Measurements from ENCODE around the gene MLIP.

MLIP gene

DNA sequence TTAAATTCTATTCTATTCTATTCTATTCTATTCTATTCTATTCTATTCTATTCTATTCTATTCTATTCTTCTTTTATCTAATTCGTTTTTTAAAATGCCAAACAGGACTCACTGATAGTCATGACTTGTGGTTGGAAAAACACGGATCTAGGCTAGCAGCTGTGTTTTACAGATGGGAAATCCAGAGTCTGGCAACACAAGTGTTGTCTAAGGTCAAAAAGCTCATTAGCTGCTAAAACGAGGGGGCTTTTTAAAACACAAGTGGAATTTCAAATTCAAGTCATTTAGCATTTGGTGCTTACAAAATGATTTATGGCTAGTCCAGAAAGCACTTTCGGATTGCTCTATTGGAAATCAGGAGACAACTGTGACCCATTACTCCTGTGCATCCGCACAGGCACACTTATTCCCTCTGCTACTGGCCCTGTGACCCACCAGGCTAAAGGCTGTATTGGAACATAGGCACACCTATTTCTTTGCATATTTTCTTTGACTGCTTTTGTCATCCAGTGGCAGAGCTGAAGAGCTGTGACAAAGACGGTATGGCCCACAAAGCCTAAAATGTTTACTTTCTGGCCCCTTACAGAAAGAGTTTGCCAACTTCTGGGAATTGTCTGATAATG lies 17.8 kb upstream of the MLIP start:
- in situ Hi-C loops (cut with HindIII; ENCODE audit: low pct_ligation_motif_present, low sequenced_read_pairs): no loop called here
- no peak overlapping the region for H3K27ac ChIP-seq
- no peak for DNase-seq
- H3K4me3 ChIP-seq (ENCODE audit: low read depth, low read length): no peak overlapping the region
- no peaks in the 10 kb centered on the region for H3K36me3 ChIP-seq (replicated peaks)
- TF ChIP-seq, protein P1, sequence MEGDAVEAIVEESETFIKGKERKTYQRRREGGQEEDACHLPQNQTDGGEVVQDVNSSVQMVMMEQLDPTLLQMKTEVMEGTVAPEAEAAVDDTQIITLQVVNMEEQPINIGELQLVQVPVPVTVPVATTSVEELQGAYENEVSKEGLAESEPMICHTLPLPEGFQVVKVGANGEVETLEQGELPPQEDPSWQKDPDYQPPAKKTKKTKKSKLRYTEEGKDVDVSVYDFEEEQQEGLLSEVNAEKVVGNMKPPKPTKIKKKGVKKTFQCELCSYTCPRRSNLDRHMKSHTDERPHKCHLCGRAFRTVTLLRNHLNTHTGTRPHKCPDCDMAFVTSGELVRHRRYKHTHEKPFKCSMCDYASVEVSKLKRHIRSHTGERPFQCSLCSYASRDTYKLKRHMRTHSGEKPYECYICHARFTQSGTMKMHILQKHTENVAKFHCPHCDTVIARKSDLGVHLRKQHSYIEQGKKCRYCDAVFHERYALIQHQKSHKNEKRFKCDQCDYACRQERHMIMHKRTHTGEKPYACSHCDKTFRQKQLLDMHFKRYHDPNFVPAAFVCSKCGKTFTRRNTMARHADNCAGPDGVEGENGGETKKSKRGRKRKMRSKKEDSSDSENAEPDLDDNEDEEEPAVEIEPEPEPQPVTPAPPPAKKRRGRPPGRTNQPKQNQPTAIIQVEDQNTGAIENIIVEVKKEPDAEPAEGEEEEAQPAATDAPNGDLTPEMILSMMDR (IDR thresholded peaks at IDR 0.05; ENCODE audit: low read depth, low read length, missing control alignments): no peak
- H3K27me3 ChIP-seq (replicated peaks): no peaks in the 10 kb centered on the region

DNA sequence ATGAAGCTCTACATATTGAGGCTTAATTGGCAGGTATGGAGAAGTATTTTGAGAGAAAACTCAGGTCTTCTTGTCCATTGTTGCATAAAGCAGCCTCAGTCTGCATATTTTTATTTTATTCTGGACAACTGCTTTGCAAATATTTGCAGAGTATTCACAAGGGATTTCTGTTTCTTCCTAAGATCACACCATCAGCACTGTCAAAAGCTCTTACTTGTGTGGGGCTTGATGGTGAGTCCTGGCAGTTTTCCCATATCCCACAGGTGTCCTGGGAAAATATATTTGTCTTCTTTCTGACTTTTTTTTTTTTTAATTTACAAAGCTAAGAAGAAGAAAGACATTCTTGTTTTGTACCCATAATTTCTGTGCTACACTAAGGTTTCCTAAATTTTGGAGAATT lies 16.9 kb upstream of the MLIP start:
- Histone ChIP-seq H3K27ac (no peak overlapping the region), H3K4me3 (ENCODE audit: low read depth, low read length) (no peak overlapping the region), H3K36me3 (replicated peaks) (no peaks in the 10 kb centered on the region), H3K27me3 (replicated peaks) (no peaks in the 10 kb centered on the region)
- in situ Hi-C loops (cut with HindIII; ENCODE audit: low pct_ligation_motif_present, low sequenced_read_pairs): no loop called here
- TF ChIP-seq, protein P1 (IDR thresholded peaks at IDR 0.05; ENCODE audit: low read depth, low read length, missing control alignments): no peak
- no peak for DNase-seq

DNA sequence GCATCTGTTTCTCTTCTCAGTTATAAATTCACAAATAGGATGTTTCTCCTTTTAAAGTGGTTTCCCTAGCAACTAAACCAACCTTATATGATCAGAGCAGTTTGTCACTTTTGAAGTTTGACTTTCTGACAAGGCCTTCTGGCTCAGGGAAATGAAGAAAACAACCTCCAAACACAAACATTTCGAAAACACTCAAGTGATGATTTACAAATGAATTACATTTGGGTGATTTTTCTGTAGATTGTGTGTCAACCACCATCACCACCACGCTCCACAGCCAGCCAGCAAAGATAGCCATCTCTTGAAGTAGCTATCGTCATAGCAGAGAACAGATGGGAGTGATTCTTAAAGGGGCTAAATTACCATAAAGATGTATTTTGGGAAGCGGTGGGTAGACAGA lies 16.5 kb upstream of the MLIP start:
- Histone ChIP-seq H3K27ac (no peak overlapping the region), H3K36me3 (replicated peaks) (no peaks in the 10 kb centered on the region), H3K27me3 (replicated peaks) (no peaks in the 10 kb centered on the region), H3K4me3 (ENCODE audit: low read depth, low read length) (no peak overlapping the region)
- TF ChIP-seq, protein P1 (IDR thresholded peaks at IDR 0.05; ENCODE audit: low read depth, low read length, missing control alignments): no peak
- in situ Hi-C loops (cut with HindIII; ENCODE audit: low pct_ligation_motif_present, low sequenced_read_pairs): no loop called here
- no peak for DNase-seq

DNA sequence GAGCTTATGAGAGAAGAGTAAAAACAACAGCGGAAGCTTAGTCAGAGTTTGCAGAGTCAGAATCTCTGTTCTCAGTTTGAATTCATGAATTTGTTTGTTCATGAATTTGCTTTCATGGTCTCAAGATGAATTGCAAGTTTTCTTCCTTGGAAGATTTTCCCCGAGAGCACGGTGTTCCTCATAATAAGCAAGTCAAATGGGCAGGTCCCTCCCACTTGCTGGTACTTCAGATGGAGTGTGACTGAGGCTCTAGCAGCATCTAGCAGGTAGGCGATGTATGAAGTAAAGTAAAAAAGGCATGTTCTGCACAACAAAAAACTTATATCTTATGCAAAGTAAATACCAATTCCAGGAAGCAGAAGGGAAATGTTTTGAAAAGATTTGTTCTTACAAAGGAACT lies 15.5 kb upstream of the MLIP start:
- Histone ChIP-seq H3K27me3 (replicated peaks) (no peaks in the 10 kb centered on the region), H3K4me3 (ENCODE audit: low read depth, low read length) (no peak overlapping the region)
- in situ Hi-C loops (cut with HindIII; ENCODE audit: low pct_ligation_motif_present, low sequenced_read_pairs): no loop called here

DNA sequence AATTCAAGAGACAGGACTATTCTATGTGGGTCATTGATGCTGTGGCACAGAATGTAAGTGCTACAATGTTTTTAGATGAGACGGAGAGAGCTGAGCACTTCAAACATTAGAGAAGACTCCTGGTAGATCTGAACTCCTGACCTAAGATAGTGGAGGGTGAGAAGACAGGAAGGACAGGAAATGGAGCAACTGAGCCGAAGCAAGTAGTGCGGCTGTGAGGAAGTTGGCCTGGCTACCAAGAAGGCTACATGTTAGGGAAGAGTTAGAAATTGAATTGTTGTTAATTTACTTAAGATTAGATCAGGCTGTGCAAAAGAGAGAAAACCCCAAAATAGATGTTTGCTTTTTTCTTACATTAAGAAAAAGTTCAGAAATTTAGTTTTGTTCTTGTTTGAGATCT lies 14.4 kb upstream of the MLIP start:
- in situ Hi-C loops (cut with HindIII; ENCODE audit: low pct_ligation_motif_present, low sequenced_read_pairs): no loop called here
- DNase-seq: no peak
- Histone ChIP-seq H3K4me3 (ENCODE audit: low read depth, low read length) (no peak overlapping the region), H3K27me3 (replicated peaks) (no peaks in the 10 kb centered on the region), H3K27ac (no peak overlapping the region), H3K36me3 (replicated peaks) (no peaks in the 10 kb centered on the region)
- TF ChIP-seq, protein P1 (IDR thresholded peaks at IDR 0.05; ENCODE audit: low read depth, low read length, missing control alignments): no peak

More for the DNA sequence above, 15.5 kb upstream of the MLIP start:
- H3K27ac ChIP-seq: no peak overlapping the region
- no peaks in the 10 kb centered on the region for H3K36me3 ChIP-seq (replicated peaks)
- no peak for DNase-seq
- TF ChIP-seq, protein P1 (IDR thresholded peaks at IDR 0.05; ENCODE audit: low read depth, low read length, missing control alignments): no peak

DNA sequence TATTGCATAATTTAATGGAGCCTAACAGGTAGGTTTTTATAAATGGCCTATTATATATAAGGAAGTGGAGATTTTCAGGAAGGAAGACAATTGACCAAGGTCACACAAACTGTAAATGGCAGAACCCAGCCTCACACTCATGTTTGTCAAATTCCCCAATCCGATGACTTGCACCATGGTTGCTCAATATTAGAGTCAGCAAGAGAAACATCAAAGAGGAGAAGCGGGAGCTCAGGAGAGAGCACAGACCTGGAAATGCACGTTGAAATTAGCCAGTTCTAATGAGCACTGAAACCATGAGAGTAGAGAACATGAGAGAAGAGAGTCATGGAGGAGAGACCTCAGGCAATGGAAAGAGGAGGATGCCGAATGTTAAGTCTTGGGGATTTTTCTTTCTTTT lies 13.5 kb upstream of the MLIP start:
- Histone ChIP-seq H3K36me3 (replicated peaks) (no peaks in the 10 kb centered on the region), H3K27ac (no peak overlapping the region), H3K27me3 (replicated peaks) (no peaks in the 10 kb centered on the region), H3K4me3 (ENCODE audit: low read depth, low read length) (no peak overlapping the region)
- no peak for DNase-seq
- in situ Hi-C loops (cut with HindIII; ENCODE audit: low pct_ligation_motif_present, low sequenced_read_pairs): no loop called here
- TF ChIP-seq, protein P1 (IDR thresholded peaks at IDR 0.05; ENCODE audit: low read depth, low read length, missing control alignments): no peak
